HG03175 (cell line): ENCODE results near the gene GCDH.

Experiments
- ATAC-seq: cut with Tn5 transposase; IDR thresholded peaks from one replicate; pipeline ENCODE4 v1.9.1; 2021; ENCODE audit warnings: mild to moderate bottlenecking, moderate library complexity; ENCODE audit not compliant: unreplicated experiment

Gene GCDH

GRCh38 chr19:12938779-12939601 is 48.0 kb downstream of the GCDH start:
- peak; percentile 2 for ATAC-seq

DNA sequence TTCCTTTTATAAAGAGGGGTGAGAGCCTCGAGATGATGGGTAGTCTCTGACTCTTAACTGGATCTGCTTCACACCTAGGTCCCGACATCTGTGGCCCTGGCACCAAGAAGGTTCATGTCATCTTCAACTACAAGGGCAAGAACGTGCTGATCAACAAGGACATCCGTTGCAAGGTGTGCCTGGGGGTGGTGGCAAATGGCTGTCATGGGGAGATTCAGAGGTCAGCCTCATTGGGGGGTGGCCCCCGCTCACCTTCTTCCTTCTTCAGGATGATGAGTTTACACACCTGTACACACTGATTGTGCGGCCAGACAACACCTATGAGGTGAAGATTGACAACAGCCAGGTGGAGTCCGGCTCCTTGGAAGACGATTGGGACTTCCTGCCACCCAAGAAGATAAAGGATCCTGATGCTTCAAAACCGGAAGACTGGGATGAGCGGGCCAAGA is 49.0 kb downstream of the GCDH start:
- ATAC-seq: no peak

GRCh38 chr19:12940897-12941296 is 49.9 kb downstream of the GCDH start:
- no peak for ATAC-seq

- no peak for ATAC-seq
Observed at GRCh38 chr19:12943437-12944044, 52.6 kb downstream of the GCDH start.

DNA sequence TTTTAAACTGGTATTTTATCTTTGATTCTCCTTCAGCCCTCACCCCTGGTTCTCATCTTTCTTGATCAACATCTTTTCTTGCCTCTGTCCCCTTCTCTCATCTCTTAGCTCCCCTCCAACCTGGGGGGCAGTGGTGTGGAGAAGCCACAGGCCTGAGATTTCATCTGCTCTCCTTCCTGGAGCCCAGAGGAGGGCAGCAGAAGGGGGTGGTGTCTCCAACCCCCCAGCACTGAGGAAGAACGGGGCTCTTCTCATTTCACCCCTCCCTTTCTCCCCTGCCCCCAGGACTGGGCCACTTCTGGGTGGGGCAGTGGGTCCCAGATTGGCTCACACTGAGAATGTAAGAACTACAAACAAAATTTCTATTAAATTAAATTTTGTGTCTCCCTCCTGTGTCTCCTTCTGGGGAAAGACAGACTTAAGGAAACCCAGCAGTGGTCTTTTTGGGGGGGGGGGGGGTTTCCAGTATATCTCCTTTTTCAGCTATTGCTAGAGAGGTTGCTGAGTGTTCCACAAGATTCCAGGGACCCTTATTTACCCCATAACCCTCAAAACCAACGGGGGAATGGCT is 53.2 kb downstream of the GCDH start:
- ATAC-seq: no peak

- peak; percentile 83 for ATAC-seq
Observed at GRCh38 chr19:12945479-12946091, 54.6 kb downstream of the GCDH start, which contains the start of gene RAD23A. Gene RAD23A (plus strand): TSS chr19:12945862. CDS start chr19:12945949, 87 bp downstream.

DNA sequence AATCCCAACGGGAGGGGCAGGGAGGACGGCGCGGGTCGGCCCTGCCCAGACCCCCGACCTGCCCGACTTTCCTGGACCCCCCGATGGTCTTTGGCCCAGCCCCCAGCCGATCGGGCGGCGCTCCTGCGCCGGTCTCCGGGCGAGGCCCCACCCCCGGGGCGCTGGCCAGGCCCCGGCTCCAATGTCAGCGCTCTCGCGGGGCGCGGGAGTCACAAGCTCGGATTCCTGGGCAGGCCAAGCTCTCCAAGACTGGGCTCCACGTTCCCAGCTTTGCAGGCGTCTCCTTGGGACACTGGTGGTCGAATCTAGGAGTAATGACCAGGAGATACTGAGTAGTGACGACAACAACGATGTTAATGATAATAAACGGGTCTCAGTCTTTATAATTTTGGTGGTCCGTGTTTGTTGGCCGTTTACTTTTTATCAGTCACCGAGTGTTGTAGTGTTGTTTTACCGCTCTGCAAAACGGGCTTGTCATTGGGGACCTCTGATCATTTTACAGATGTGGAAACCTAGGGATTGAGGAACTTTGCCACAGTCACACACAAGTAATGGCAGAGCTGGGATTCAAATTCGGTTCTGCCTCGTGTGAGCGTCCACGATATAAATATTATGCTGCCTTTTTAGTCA is 55.2 kb downstream of the GCDH start:
- ATAC-seq: peak; percentile 41

DNA sequence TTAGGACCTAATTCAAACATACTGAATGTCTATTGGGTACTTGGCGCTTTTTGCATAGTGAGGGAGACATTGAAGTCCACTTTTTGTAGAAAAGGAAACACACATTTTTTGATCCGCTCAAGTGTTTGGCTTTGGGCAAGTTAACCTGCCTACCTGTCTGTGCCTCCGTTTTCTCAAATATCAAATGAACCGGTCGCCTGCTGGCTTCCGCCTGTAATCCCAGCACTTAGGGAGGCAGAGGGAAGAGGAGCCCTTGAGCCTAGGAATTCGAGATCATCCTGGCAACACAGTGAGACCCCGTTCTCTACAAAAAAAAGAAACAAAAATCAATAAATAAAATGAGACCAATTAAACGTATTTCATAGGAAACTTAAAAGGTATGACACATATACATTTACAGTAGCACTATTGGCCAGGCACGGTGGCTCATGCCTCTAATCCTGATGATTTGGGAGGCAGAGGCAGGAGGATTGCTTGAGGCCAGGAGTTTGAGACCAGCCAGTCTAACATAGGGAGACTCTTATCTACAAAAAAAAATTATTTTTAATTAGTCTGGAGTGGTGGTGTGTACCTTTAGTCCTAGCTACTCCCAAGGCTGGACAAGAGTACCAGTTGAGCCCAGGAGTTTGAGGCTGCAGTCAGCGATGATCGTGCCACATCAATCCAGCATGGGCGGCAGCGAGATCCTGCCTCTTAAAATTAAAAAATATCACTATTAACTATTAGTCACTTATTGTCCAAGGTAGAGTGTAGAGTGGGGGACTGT is 56.0 kb downstream of the GCDH start:
- no peak for ATAC-seq

GRCh38 chr19:12947702-12948611 is 57.0 kb downstream of the GCDH start:
- no peak for ATAC-seq

DNA sequence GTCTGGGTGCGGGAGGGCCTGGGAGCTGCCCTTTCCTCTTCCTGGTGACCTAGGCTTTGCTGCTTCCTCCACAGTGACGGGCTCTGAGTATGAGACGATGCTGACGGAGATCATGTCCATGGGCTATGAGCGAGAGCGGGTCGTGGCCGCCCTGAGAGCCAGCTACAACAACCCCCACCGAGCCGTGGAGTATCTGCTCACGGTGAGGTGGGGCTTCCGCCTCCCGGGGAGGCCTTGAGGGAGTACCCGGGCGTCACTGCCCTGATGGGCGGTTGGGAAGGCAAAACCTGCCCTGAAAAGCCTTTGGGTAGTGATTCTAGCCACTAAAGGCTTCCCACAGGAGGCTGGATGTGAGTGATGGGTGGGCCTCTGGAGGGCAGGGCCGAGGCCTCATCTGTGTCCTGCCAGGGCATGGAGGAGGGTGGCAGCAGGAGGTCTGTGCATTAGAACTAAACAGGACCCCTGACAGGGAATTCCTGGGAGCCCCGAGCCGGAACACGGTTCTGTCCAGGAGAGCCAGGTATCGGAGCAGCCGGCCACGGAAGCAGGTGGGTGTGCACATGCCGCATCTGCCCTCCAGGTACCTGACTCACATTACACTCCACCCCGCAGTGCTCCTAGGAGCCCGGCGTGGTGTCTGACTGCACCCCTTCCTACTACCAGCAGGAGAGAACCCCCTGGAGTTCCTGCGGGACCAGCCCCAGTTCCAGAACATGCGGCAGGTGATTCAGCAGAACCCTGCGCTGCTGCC is 57.8 kb downstream of the GCDH start:
- no peak for ATAC-seq
